ENCODE results near the gene RGS5.

RGS5 gene

DNA sequence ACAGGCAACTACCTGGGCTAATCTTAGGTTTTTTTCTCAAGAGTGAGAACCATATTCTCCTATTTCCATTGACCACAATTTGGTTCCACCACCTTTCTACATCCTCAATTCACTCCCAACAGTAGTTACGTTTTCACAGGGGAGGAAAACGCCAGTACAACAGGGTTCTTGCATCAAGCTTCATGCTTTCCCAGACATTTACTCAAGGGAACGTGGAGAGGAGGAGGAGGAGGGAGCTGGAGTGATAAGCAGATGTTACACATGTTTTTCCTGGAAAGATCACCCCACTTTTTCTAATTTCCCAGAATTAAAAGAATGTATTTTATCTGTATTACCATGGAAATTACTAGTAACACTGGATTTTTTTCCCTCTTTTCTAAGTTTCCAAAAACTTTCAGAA is 58.3 kb downstream of the RGS5 start:
- DNase-seq (ENCODE audit: low spot score): no peak

DNA sequence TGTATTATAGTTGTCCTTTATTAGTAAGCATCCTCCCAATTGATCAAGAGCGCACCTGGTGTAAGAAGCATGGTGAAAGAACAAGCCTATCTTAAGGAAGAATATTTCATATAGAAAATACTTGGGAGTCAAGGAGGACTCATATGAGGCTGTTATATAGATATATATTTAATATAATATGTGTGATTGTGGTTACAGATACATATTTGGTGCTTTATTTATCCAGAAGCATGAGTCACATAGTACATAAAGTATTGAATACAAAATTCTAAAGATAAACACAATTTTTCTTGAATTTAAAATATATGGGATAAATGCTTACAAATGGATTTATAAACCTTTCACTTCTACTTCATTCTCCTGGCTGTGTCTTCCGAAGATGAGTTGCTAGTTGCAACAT is 60.6 kb downstream of the RGS5 start:
- no peak for DNase-seq (ENCODE audit: low spot score)

DNA sequence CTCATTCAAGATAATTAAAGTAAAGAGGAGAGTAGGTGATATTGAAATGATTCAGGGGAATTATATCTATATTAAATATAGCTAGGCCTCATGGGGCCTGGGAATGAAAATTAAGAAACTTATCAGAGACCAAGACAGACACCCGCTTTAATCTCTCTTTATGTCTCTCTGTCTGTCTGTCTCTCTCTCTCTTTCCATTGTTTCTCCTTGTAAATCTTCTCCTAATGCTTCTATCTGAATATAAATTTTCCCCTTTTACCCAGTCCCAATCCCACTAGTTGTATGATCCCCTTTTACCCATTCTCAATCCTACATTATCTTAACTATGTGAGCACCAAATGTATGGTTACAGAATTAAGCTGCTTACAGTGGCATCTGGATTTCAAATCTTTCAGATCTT is 61.2 kb downstream of the RGS5 start:
- no peak for DNase-seq (ENCODE audit: low spot score)

DNA sequence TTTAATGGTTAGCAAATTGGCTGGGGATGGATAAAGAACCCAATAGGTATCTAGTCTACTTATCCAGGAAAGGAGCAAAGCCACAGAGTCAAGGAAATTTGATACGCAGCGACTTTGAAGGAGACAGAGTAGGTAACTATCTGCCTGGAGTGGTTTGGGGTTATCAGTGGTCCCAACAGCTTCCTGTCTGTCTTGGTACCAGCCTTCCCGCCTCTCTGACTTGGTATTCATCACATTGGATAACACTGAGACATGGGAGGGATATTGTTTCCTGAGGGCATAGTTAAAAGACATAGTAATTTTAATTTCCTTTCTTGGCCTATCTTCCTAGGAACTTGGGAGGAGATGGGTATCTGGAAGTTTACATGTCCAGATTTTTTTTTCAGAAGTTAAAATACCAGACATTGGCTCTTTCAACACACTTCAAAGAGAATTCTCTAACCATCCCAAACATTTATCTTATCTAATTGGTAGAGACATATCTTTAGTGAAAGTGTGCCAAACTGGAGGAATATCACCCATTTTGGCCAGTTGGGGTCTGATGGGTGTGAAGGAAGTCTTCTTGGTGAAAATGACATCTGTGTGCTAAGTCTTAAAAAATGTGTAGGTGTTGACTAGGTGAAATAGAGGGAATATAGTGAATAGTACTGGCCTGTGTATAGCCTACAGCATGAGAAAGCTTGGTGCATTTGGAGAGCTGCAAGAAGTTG is 65.0 kb downstream of the RGS5 start:
- DNase-seq (ENCODE audit: low spot score): no peak

DNA sequence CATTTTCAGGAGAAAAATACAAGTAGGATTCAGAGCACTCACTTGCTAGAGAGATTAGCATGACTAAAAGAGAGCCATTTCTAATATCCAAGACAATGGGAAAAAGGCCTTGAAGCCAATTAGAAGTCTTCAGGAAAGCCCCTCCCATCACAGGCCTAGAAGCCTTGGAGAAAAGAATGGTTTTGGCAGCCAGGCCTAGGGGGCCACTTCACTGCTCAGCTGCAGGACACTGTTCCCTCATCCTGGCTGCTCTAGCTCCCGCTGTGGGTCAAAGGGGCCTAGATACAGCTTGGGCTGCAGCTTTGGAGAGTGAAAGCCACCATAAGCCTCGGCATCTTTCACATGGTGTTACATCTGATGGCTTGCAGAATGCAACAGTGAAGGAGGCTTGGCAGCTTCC is 70.7 kb downstream of the RGS5 start:
- no peak for DNase-seq (ENCODE audit: low spot score)

DNA sequence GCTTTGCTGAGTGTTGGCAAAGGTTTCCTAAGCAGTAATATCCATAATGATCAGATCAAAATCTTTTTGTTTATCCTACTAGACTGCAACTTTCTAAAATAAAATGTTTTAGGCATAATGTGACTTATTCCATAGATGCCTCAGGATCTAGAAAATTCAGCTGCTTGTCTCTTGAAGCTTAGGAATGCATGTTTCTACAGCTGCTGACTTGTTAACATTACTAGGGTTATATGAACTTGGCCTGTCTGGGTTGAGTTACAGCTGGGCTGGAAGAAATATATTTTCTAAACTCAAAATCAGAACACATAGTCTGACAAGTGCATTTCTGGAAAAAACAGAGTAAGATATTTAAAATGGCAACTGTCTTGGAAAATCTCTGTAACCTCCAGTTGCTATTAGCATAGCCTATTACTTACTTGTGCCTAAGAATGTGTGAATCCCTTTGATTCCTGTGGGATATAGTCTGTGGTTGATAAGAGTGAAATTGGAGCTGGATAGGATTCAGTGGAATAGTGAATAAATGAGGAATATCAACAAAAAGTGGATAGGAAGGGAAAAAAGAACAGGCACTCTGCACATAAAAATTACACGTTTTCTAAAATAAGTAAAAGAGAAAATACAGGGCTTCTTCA is 72.4 kb downstream of the RGS5 start:
- DNase-seq (ENCODE audit: low spot score): no peak

DNA sequence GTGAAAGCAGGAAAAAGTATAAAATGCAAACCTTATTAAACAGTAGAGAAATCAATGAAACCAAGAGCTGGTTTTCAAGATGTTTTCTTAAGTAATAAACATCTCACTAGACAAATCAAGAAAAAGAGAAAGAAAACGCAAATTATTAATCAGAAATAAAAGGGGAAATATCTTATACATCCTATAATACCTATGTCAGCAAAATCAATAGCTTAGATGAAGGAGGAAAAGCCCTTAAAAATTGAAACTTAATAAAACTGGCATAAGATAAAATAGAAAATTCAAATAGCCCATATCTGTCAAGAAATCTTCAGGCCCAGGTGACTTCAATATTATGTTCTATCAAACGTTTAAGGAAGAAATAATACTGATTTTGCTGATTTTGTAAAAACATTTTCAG is 74.4 kb downstream of the RGS5 start:
- no peak for DNase-seq (ENCODE audit: low spot score)

DNA sequence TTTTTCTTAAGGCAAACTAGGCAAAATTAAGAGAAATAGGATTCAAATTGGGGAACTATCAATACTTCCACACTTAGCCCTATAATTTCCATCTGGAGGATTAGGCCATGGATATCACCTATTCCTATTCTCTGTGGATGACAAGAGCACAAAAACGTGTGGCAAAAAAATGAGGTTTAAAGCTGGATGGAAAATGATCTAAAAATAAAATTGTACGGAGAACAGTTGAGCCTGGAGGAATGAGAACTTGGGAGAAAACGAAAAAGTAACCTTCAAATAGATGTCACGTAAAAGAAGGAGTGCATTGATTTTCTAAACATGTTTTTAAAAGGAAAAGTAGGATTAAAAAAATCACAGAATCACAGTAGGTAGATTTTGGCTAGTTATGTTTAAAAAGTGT is 77.9 kb downstream of the RGS5 start:
- DNase-seq (ENCODE audit: low spot score): no peak

DNA sequence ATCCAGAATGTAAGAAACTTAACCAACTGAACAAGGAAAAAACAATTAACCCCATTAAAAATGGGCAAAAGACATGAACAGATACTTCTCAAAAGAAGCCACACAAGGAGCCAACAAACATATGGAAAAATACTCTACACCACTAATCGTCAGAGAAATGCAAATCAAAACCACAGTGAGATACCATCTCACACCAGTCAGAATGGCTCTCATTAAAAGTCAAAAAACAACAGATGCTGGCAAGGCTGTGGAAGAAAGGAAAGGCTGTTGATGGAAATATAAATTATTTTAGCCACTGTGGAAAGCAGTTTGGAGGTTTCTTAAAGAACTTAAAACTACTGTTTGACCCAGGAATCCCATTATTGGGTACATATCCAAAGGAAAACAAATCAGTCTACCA is 82.3 kb downstream of the RGS5 start:
- DNase-seq (ENCODE audit: low spot score): no peak

DNA sequence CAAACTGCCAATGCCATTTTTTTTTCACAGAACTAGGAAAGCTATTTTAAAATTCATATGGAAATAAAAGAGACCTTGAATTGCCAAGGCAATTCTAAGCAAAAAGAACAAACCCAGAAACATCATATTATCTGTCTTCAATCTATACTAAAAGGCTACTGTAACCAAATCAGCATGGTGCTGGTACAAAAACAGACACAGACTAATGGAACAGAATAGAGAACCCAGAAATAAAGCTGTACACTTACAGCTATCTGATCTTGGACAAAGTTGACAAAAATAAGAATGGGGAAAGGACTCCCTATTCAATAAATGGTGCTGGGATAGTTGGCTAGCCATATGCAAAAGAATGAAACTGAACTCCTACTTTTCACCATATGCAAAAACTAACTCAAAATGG is 83.0 kb downstream of the RGS5 start:
- DNase-seq (ENCODE audit: low spot score): no peak

DNA sequence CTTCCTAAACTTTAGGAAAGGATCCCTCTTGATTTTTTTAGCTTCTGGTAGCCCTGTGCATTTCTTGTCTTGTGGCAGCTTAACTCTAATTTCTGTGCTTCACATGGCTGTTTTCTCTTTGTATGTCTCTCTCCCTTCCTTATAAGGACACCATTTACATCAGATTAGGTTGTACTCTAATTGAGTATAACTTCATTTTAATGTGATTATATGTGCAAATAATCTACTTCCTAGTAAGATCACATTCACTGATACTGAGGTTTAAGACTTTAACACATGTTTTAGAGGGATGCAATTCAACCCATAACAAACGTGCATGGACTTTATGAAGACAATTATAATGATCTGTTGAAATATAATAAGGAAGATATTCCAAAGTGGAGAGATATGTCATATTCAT is 86.8 kb downstream of the RGS5 start:
- DNase-seq (ENCODE audit: low spot score): no peak

DNA sequence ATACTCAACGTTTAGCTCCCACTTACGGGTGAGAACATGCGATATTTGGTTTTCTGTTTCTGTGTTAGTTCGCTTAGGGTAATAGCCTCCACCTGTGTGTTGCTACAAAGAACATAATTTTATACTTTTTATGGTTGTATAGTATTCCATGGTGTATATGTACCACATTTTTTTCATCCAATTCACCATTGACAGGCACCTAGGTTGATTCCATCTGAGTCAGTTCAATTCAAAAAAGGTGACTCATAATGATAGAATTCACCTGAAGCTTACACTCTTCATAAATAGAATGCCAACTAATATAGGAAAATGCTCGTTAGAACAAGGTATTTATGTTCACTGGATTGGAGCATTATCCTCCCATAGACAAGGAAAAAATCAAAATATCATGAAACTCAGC is 95.1 kb downstream of the RGS5 start:
- no peak for DNase-seq (ENCODE audit: low spot score)

DNA sequence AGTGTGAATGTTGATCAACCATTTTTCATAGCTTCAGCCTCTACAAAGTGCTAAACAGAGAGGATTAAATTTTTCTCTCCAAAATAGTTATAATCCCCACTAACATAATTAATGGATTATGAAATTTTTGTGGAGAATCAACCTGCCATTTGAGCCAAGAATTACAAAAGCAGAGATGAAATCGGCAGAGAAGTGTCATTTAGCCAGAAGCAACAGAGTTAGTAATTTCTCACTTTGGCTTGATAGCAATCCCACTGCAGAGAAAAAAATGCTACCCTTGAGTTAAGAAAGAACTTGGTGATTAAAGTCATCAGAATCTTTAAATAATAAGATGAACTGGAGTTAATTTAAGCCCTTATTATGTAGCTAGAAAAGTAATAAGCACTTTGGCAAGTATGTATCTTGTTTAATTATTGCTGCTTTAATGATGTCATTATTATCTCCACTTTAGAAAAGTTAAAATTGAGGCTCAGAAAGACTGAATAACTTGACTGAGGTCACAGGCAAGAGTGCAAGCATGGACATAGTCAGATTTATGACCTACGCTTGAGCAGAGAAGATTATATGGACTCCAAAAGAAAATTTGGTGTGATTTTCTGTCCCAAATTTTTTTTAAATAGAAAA is 96.2 kb downstream of the RGS5 start:
- DNase-seq (ENCODE audit: low spot score): no peak

DNA sequence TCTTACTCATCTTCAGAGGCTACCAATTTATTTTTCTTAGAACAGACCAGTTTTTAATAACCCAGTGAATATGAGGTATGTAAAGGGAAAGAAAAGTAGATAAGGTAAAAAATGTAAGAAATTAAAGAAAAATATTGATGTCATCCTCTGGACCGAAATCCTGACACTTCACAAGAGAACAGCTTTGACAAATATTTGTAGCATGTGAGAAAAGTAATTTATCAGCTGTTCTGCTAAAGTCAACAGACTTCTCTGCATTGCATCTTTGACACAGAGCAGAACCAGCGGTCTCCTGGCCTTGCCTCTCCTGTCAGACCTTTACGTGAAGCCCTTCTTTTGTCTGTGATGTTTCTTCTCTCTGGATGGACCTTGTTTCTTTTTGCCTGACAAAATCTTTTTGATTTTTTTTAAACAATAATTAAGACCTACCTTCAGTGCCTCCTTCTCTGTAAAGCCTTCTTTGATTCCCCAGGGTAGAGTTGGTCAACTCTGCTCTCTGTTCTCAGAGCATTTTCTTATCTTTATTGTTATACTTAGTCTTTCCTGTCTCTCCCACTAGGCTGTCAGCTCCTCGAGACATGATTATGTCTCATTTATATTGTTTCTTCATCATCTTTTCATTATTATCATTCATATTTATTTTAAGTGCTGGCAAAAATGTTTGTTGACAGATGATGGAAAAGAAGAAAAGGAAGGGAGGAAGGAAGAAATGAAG is 98.2 kb downstream of the RGS5 start:
- no peak for DNase-seq (ENCODE audit: low spot score)

DNA sequence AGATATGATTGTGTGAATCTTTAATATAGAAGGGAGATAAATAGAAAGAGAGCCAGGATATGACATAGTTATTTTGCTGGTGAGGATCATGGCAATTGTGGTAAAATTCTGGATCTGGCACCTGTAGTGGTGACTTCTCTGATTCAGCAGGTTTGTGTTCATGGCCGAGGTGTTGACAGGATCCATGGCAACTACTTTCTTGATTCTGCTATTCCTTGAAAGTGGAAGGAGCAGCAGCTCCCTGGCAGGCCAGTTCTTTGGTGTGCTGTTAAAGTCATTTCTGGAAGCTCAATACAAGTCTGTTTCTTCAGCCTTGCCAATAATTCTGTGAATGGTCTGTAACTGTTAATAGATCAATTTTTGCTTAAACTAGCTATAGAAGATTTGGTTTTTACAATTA is 100.1 kb downstream of the RGS5 start:
- no peak for DNase-seq (ENCODE audit: low spot score)

DNA sequence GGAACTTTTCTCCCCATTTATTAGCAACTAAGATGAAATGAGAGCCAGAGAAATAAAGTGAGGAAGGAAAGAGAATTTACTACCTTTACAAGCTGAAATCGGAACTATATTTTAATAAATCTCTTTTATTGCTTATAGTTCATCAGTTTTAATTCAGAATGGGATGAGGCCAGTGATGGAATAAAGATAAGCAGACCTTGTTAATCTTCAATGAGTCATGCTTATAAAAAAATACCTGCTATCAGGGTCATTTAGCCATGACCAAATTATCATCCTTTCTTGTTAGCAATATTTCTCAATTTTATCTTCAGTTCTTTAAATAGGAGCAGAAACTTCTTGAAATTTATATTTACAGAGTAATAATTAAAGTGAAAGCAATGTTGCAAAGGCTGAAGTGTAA is 107.5 kb downstream of the RGS5 start:
- DNase-seq (ENCODE audit: low spot score): no peak

DNA sequence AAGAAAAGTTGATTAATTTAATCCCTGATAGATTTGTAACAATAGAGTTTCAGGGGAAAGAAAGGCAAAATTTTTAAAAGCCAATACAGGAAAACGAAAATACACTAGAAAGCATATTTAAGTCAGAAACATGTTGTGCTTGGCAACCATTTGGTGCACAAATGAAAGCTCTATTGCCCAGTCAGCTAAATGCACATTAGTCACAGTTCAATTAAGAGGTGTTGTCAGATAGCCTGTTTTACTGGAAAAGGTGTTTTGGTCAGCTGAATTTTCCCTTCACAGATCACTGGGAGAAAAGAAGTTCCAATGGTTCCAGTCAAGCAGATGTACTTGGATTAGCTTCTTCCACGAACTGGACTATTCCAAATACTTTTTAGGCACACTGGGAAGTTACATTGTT is 108.1 kb downstream of the RGS5 start:
- DNase-seq (ENCODE audit: low spot score): no peak

DNA sequence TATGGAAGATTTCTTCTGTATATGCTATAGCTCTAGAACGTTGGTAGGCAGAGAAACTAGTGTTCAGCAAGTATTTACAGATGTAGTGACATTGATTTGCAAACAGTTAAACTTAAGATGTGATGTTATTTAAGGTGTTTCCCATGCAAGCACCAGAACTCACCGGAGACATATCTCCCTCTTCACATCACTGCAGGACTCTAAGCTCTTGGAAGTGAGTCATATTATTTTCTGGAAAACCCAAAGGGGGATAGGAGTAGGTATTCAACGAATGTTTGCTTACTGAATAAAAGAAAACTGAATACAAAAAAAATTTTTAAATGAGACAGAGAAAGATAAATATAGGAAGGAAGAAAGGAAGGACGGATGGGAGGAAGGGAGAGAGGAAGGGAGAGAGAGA is 108.5 kb downstream of the RGS5 start:
- no peak for DNase-seq (ENCODE audit: low spot score)

DNA sequence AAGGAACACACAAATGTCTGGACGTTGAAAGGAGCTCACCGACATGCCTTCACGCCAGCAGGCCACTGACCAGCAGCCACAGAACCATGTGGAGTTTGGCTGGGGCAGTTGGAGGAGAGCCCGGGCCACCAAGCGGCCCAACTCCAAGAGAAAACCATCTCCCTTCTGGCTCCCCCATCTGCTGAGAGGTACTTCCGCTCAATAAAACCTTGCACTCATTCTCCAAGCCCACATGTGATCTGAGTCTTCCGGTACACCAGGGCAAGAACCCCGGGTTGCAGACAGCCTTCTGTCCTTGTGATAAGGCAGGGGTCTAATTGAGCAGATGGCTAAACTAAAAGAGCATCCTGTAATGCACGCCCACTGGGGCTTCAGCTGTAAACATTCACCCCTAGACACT is 109.1 kb downstream of the RGS5 start:
- no peak for DNase-seq (ENCODE audit: low spot score)

DNA sequence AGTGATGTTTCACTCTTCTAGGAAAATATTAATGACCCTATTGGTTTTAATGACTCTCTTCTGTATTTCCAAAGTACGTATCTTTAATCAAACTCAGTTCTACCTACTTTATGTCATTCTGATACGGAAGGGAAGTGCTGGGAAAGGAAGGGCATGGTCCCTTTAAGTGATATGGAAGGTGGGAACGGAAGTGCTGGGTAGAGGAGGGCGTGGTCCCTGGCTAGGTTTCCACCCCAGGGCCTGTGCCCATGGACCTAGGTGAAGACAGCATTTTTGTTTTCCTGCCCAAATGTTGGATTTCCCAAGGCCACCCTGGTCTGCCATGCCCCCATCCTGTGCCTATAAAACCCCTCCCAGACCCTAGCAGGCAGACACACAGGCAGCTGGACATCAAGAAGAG is 109.5 kb downstream of the RGS5 start:
- no peak for DNase-seq (ENCODE audit: low spot score)
